Measurements from ENCODE around the gene MARVELD1. TPM values are rescaled to one million over a fixed set of nuclear protein-coding genes. Genes with fewer than 3 reads are reported as not detected.

Gene MARVELD1
- total and polyA plus RNA-seq, 2 of the 13 experiments (the other 11 are each of a cell fraction or from before 2014, with no cell fraction given), result not detected

DNA sequence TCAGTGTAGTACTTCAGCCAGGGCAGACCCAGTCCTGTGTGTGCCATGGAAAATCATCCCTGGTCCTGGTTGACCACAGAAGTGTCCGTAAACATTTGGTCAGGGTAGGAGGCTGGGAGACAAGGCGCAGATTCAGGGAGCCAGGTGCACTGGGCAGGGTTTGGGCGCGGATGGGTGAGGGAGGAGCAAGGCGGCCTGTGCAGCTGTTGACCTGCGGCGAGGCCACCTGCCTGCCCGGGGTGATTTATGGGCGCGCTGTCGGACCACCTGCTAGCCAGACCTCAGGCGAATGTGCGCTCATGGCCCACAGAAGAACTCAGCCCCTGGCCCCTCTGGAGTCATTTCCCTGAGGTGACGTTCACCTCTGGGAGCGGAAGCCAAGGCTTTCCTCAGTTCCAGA, 51.7 kb downstream of the MARVELD1 start (continued):
- TF ChIP-seq ZNF615 (CRISPR knock-in tag; IDR thresholded peaks at IDR 0.05; ENCODE audit: borderline replicate concordance), result no peak

DNA sequence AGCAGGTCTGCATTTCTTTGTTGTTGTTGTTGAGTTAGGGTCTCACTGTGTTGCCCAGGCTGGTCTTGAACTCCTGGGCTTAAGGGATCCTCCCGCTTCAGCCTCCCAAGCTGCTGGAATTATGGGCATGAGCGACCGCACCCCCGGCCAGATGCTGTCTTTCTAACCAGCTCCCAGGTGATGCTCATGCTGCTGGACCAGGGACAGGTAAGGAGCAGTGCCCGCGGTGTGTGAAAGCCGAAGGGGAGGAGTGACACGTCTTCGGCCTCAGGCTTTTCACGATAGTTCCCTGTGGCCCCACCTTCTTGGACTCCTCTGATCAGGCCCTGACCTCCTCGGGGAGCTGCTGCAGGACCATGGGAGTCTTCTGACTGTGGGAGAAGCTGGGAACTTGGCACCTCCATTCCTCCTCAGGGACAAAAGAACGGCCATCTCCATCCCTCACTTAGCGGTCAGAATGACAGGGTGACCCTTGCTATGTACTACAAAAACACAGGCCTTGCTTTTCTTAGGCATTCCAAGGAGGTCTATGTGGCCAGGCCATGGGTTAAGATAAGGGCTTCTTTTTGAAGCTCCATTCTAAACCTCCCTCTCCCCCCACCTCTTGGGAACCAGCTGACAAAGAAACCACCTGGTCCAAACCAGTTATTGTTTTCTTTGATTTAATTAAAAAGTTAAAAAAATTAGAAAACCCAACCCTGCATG, 52.7 kb downstream of the MARVELD1 start:
- no peak overlapping the region for H3K4me2 ChIP-seq (ENCODE audit: low read depth, low read length)
- DNase-seq (ENCODE audit: low spot score) (no peak), ATAC-seq (no peak), FAIRE-seq (no peak)
- H3K27me3 ChIP-seq (ENCODE audit: control insufficient read depth in 1 of 2, insufficient read depth in 2 of 2, low read length in 2 of 2), result peaks cover 2 to 13% of the 10 kb centered on the region in 2 experiments; a peak in 3 of 5 replicates
- TF ChIP-seq SMARCC2 (IDR thresholded peaks at IDR 0.05) (no peak), ZNF614 (CRISPR knock-in tag; IDR thresholded peaks at IDR 0.05; ENCODE audit: borderline replicate concordance) (no peak), ISL2 (CRISPR knock-in tag; IDR thresholded peaks at IDR 0.05) (no peak), ZNF629 (CRISPR knock-in tag; conservative IDR thresholded peaks at IDR 0.05) (no peak), HNRNPL (IDR thresholded peaks at IDR 0.05; ENCODE audit: low read depth, low read length) (no peak), ARID2 (CRISPR knock-in tag; IDR thresholded peaks at IDR 0.05; ENCODE audit: borderline replicate concordance) (no peak)
- TF ChIP-seq, protein P1, sequence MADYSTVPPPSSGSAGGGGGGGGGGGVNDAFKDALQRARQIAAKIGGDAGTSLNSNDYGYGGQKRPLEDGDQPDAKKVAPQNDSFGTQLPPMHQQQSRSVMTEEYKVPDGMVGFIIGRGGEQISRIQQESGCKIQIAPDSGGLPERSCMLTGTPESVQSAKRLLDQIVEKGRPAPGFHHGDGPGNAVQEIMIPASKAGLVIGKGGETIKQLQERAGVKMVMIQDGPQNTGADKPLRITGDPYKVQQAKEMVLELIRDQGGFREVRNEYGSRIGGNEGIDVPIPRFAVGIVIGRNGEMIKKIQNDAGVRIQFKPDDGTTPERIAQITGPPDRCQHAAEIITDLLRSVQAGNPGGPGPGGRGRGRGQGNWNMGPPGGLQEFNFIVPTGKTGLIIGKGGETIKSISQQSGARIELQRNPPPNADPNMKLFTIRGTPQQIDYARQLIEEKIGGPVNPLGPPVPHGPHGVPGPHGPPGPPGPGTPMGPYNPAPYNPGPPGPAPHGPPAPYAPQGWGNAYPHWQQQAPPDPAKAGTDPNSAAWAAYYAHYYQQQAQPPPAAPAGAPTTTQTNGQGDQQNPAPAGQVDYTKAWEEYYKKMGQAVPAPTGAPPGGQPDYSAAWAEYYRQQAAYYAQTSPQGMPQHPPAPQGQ (CRISPR knock-in tag; IDR thresholded peaks at IDR 0.05; ENCODE audit: borderline replicate concordance), result no peak
- H3K9ac ChIP-seq (ENCODE audit: insufficient read depth, low read depth, low read length), result no peak overlapping the region
- H3K4me3 ChIP-seq (replicated peaks in 1 of 3; ENCODE audit: insufficient read depth in 1 of 3, low read depth in 2 of 3, low read length in 3 of 3), result no peak overlapping the region
- in situ Hi-C loops (cut with HindIII; ENCODE audit: extremely low pct_ligation_motif_present, low pct_unique_long_range_greater_than_20kb) (no loop called here), intact Hi-C loops (cut with micrococcal nuclease; ENCODE audit: unreplicated experiment) (no loop called here)
- WGBS (ENCODE audit: low lambda C conversion rate), result 93% methylated on average over 12 of the region's 13 CpGs
- H3K79me2 ChIP-seq (ENCODE audit: insufficient read depth, low read length), result no peaks in the 10 kb centered on the region
- no peaks in the 10 kb centered on the region for H4K20me1 ChIP-seq (ENCODE audit: insufficient read depth, low read length)
- peaks cover 0 to 4% of the 10 kb centered on the region in 2 experiments; a peak in 1 of 5 replicates for H3K36me3 ChIP-seq (replicated peaks in 1 of 2; ENCODE audit: control insufficient read depth in 1 of 2, insufficient read depth in 2 of 2, low read length in 2 of 2)
- H3K9me3 ChIP-seq (ENCODE audit: low read length), result no peaks in the 10 kb centered on the region
- no TSS peak for BruUV-seq (replicated peaks)
- H3K4me1 ChIP-seq (ENCODE audit: insufficient read depth, low read length), result peaks cover 40% of the 10 kb centered on the region
- no peak overlapping the region for H3K27ac ChIP-seq (ENCODE audit: extremely low read length, insufficient read depth, low read length)
- ChIA-PET CTCF (ENCODE audit: low intra/inter-chr PET ratio, low total read pairs) (no interaction called here), POLR2A (no interaction called here)
- H2AFZ ChIP-seq (ENCODE audit: low read length), result no peak overlapping the region

Measured in HepG2 (cell line).